GM21723 (cell line): Measurements from ENCODE around the gene FAM117B.
"Not testable (repeated sequence)": the region's sequence is repeated elsewhere in the genome, so short reads cannot be mapped to it uniquely, and the experiment has no call there.

ENCODE experiments used
- ATAC-seq: cut with Tn5 transposase; IDR thresholded peaks from one replicate; pipeline ENCODE4 v1.9.1; 2021; ENCODE audit warnings: mild to moderate bottlenecking, moderate library complexity; ENCODE audit not compliant: unreplicated experiment

The FAM117B gene

GRCh38 chr2:202756598-202756997 is 121.8 kb downstream of the FAM117B start:
- no peak for ATAC-seq

- ATAC-seq, result no peak
Measured at GRCh38 chr2:202757339-202757738, 122.6 kb downstream of the FAM117B start.

DNA sequence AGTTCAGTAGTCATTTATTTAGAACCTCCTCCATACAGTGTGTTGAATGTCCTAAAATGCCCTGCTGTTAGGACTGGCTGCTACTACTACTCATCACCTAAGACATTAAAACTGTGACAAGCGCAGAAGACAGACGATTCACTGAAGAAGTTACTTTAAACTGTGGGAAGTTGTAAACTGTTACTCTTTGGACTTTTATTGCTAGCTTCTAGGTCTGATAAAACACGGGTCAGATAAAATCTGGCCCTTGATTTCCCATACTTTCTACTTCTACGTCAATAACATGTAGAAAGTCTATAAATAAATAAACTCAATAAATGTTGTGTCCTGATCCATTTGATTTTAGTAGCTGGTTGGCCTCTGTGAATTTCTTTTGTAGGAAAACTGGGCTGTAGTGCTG is 123.4 kb downstream of the FAM117B start:
- ATAC-seq, result no peak

DNA sequence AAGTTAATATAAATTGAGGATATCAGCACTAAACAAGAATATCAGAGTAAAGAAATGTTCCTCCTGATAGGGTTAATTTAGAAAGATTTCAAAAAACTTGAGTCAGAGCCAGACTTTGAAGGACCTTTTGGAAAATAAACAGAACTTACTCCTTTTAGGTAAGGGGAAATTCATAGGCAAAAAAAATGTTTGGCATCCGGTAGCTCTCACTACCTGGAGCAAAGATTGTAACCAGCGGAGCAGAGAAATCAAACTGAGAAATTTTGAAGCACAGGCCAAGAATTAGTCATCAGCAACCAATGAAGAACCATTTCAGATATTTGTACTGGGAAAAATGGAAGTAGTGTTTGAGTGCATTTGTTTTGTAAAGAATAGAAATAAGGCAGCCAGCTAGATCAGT is 123.8 kb downstream of the FAM117B start:
- ATAC-seq, result no peak

GRCh38 chr2:202760848-202761247 is 126.1 kb downstream of the FAM117B start:
- no peak for ATAC-seq

- ATAC-seq, result no peak
Measured at GRCh38 chr2:202762556-202762955, 127.8 kb downstream of the FAM117B start.

- ATAC-seq, result no peak
Measured at GRCh38 chr2:202763916-202764315, 129.1 kb downstream of the FAM117B start.

GRCh38 chr2:202764991-202765390 is 130.2 kb downstream of the FAM117B start:
- ATAC-seq, result no peak

GRCh38 chr2:202765436-202765835 is 130.7 kb downstream of the FAM117B start:
- no peak for ATAC-seq

GRCh38 chr2:202768273-202768672 is 133.5 kb downstream of the FAM117B start:
- ATAC-seq, result no peak

DNA sequence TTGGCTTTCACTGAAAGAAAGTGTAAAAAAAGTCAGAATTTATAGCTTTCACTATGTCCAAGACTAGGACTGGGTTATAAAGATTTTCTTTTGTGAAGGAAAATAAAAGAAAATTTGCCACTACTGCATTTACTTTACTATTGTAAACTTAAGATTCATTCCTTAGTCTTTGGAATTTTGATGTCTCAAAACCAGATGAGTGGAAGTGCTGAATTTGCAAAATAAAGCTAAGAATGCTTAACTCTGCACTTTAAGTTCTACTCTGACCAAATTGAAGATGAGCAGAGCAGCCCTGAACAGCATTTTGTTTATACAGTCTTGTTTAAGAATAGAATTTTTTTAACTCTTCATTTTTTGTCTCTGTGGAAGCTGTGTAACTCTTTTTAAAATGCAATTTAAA is 134.4 kb downstream of the FAM117B start:
- no peak for ATAC-seq

DNA sequence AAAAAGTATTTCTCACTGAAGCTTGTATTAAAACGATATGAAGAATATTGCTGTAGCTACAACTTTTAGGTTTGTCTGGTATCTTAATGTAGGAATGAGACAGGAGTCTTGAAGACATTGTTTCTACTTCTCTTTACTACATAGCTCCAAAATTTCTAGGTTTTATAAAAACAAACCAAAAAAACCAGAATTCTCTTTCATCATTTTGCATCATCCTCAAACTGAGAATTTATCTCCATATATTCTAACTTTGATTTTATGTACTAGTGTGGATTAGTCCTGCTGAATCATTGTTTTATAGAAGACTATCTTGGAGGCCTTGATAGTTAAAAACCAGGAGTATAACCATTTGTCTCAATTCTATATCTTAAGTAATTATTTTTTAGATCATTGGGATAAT is 136.6 kb downstream of the FAM117B start:
- no peak for ATAC-seq

- ATAC-seq, result no peak
Measured at GRCh38 chr2:202771741-202772460, 137.1 kb downstream of the FAM117B start.

DNA sequence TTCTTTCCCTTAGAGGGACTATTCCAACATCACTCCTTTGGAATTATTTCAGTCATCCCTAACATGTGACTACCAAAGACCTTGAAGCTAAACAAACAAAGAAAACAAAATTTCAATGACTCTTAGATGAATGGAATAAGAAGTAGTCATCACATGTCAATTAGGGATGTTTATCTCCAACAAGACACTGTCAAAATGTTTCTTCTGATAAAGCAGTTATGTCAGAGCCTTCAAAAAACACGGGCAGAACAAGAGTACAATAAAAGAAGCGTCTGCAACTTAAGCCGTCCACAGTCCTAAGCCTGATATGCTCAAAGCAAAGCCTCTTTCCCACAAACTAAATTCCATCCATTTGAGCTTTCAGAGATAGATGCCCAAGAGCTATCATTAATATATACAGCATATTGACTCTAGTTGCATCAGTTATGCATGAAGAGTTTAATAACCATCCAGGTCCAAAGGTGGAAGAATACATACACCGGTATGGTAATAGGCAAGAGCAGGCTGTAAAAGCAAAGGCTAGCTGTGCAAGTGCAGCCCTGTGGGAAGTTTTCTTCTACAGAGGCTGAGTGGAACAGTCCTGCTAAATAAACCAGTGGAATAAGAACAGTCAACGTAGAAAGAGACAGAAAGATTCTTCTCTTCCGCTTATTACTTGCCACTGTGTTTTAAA is 138.7 kb downstream of the FAM117B start:
- no peak for ATAC-seq

- ATAC-seq, result no peak
Measured at GRCh38 chr2:202774104-202774503, 139.3 kb downstream of the FAM117B start.

- no peak for ATAC-seq
Measured at GRCh38 chr2:202778217-202778616, 143.4 kb downstream of the FAM117B start.

DNA sequence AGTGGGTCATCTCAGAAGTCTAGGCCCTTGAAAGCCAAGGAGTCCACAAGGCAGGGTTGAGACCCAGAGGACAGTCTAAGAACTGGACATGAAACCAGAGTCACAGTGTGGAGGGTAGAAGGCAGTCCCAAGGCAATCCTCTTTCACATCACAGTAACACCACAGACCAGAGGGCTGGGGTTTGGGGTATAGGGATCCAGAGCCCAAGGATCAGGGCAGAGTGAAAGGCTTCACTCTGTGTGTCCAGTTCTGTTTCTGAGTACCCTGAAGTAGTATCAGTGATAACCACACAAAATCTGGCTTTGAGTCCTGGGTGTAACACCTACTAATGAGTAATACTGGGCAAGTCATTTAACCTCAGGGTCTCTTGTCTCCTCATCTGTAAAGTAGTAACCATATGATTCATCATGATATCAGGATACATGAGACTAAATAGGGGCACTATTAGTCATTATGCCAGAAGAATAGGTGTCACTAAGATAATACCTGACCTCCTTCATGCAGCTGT is 145.8 kb downstream of the FAM117B start:
- ATAC-seq, result peak; percentile 94

- ATAC-seq, result no peak
Measured at GRCh38 chr2:202782940-202783558, 148.3 kb downstream of the FAM117B start.

DNA sequence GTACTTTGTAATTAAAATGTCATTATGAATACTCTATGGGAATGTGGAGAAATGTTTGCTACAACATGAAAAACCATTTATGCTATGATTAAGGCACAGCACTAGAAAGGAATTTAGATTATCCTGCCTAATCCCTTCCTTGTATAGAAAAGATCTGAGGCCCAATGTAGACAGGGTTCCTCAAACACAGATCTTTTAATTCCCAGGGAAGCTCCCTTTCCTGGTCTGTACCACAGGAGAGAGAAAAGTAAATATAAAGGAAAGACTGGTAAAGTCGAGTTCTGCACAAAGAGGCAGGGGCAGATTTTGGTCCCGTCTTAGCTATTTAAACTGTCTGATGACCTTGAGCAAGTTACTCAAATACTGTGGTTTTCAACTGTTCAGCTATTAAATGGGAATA is 152.1 kb downstream of the FAM117B start:
- ATAC-seq, result no peak

DNA sequence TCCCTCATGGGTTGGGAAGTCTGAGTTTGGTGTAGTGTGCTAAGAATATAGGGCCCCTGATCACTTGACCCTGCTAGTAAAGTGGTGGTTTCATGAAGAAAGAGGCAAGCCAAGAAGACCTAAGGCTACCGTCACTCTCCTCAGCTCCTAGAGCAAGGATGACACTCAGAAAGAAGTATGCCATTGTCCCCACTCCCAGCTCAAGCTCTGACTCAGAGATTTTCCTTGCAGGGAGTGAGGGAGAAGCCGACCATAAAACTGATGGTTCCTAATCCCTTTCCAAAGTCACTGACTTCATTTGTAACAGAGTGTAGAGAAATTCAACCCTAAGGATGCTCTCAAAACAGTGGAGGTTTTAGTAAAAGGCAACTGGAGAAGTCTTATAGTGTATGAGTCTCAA is 155.9 kb downstream of the FAM117B start:
- no peak for ATAC-seq

DNA sequence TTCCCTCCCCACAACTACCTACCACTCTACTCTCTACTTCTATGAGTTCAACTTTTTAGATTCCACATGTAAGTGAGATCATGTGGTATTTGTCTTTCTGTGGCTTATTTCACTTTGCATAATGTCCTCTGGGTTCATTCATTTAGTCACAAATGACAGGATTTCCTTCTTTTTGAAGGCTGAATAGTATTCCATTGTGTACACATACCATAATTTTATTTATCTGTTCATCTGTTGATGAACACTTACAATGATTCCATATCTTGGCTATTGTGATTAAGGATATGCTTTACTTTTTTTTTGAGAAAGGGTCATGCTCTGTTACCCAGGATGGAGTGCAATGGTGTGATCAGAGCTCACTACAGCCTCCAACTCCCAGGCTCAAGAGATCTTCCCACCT is 163.2 kb downstream of the FAM117B start:
- ATAC-seq, result no peak

DNA sequence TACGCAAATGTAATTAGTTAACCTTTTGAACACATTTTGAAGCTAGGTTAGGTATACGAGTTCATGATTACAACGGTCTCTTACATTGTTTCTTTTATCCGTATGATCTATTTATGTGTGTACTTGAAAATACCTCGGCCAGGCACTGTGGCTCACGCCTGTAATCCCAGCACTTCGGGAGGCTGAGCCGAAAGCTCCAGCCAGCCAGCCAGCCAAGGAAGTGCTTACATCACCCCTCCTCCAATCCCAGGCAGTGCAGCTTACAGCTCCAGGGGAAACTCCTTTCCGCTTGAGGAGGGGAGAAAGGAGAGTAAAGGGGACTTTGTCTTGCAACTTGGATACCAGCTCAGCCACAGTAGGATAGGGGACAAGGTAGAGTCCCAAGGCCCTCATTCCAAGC is 171.1 kb downstream of the FAM117B start:
- ATAC-seq, result not testable (repeated sequence)
